Uterus (tissue), 2 donors: ENCODE measurements around the gene THRSP.

Source experiments
- CTCF ChIP-seq, 4 experiments: fragments of 200-600 bp in 2 of 4; fragments of 450-650 bp in 2 of 4; sonication (generic) in 2 of 4; IDR thresholded peaks; one replicate each; pipeline ENCODE4 v1.5.1; 2016 to 2019; ENCODE audit warnings: antibody characterized with exemption in 4 of 4, mild to moderate bottlenecking in 2 of 4, moderate library complexity in 1 of 4
- POLR2A ChIP-seq, 2 donors: fragments of 450-650 bp; IDR thresholded peaks; one replicate each; pipeline ENCODE4 v1.6.1; 2016; ENCODE audit warnings: antibody characterized with exemption in 2 of 2, mild to moderate bottlenecking in 1 of 2, moderate library complexity in 1 of 2

- TF ChIP-seq CTCF (IDR thresholded peaks at IDR 0.05) (no peak), POLR2A (IDR thresholded peaks at IDR 0.05) (no peak)
These were observed 17.9 kb downstream of the THRSP start for GRCh38 chr11:78081583-78081982.
